NOMO-1 (cell line): ENCODE measurements around the gene RBM4.

Experiments used
- DNase-seq, 2 experiments: peaks; one replicate each; lab custom pipeline; 2025; ENCODE audit not compliant: unreplicated experiment in 2 of 2; lab: John Stamatoyannopoulos, UW

RBM4 gene

GRCh38 chr11:66649903-66650302 lies 11.4 kb downstream of the RBM4 start:
- DNase-seq = no peak

GRCh38 chr11:66651016-66651415 lies 12.5 kb downstream of the RBM4 start:
- DNase-seq = no peak

- no peak for DNase-seq
Observed at GRCh38 chr11:66652651-66653050, 14.1 kb downstream of the RBM4 start.

GRCh38 chr11:66653123-66653522 lies 14.6 kb downstream of the RBM4 start:
- DNase-seq = no peak

GRCh38 chr11:66659763-66660162 lies 21.3 kb downstream of the RBM4 start:
- DNase-seq = peak; percentile 61 to 86

GRCh38 chr11:66663741-66664296 lies 25.3 kb downstream of the RBM4 start:
- DNase-seq = no peak

- no peak for DNase-seq
Observed at GRCh38 chr11:66665369-66665768, 26.9 kb downstream of the RBM4 start.

GRCh38 chr11:66670816-66671215 lies 32.3 kb downstream of the RBM4 start:
- DNase-seq = no peak

- no peak for DNase-seq
Observed at GRCh38 chr11:66674964-66675602, 36.6 kb downstream of the RBM4 start.

- peak; percentile 47 to 61 for DNase-seq
Observed at GRCh38 chr11:66676282-66676919, 37.9 kb downstream of the RBM4 start.

GRCh38 chr11:66676931-66677598 lies 38.6 kb downstream of the RBM4 start:
- no peak for DNase-seq

GRCh38 chr11:66677599-66678375 lies 39.3 kb downstream of the RBM4 start, which contains the start of gene RBM4B:
Gene RBM4B (minus strand): TSS chr11:66677887. CDS start chr11:66677079, 808 bp downstream.
- DNase-seq = peak; percentile 92 to 94

- DNase-seq = no peak
Observed at GRCh38 chr11:66680966-66681645, 42.6 kb downstream of the RBM4 start.

GRCh38 chr11:66683877-66684276 lies 45.4 kb downstream of the RBM4 start:
- no peak for DNase-seq

- no peak for DNase-seq
Observed at GRCh38 chr11:66684635-66685034, 46.1 kb downstream of the RBM4 start.

GRCh38 chr11:66685276-66686099 lies 47.0 kb downstream of the RBM4 start:
- DNase-seq = no peak

- DNase-seq = no peak
Observed at GRCh38 chr11:66686100-66686785, 47.7 kb downstream of the RBM4 start.

GRCh38 chr11:66686801-66687750 lies 48.6 kb downstream of the RBM4 start:
- no peak for DNase-seq
